ENCODE results near the gene COX6A1. TPM values are rescaled to one million over a fixed set of nuclear protein-coding genes. Genes with fewer than 3 reads are reported as not detected.

The COX6A1 gene
- total and polyA plus RNA-seq, 8 donors: 187 to 311 (median 215) TPM

- Histone ChIP-seq H3K9me3 (no peaks in the 10 kb centered on the region), H3K27me3 (peaks cover 0 to 48% of the 10 kb centered on the region in 2 donors), H3K36me3 (no peaks in the 10 kb centered on the region), H3K27ac (no peak overlapping the region), H3K4me3 (no peak overlapping the region), H3K4me1 (no peaks in the 10 kb centered on the region)
- peak in 3 of 4 donors; percentile 69 to 83 (median 80) for DNase-seq
- intact Hi-C loops (cut with DNase I): no loop called here
- peak; percentile 98 for ATAC-seq
- TF ChIP-seq CTCF (IDR thresholded peaks at IDR 0.05): no peak
These were observed 43.2 kb upstream of the COX6A1 start for GRCh38 chr12:120394483-120395367.

GRCh38 chr12:120397824-120398540 lies 39.9 kb upstream of the COX6A1 start:
- Histone ChIP-seq H3K36me3 (no peaks in the 10 kb centered on the region), H3K27ac (no peak overlapping the region), H3K4me3 (no peak overlapping the region), H3K9me3 (no peaks in the 10 kb centered on the region), H3K4me1 (no peaks in the 10 kb centered on the region), H3K27me3 (peaks cover 0 to 48% of the 10 kb centered on the region in 2 donors)
- no peak for ATAC-seq
- no peak for TF ChIP-seq CTCF (IDR thresholded peaks at IDR 0.05)
- intact Hi-C loops (cut with DNase I): no loop called here
- DNase-seq: peak in 1 of 4 donors; percentile 39

GRCh38 chr12:120399531-120399930 lies 38.4 kb upstream of the COX6A1 start:
- Histone ChIP-seq H3K36me3 (no peaks in the 10 kb centered on the region), H3K27me3 (peaks cover 0 to 41% of the 10 kb centered on the region in 2 donors), H3K4me3 (no peak overlapping the region), H3K9me3 (no peaks in the 10 kb centered on the region), H3K4me1 (no peaks in the 10 kb centered on the region), H3K27ac (no peak overlapping the region)
- DNase-seq (no peak), ATAC-seq (no peak)
- intact Hi-C loops (cut with DNase I): no loop called here
- no peak for TF ChIP-seq CTCF (IDR thresholded peaks at IDR 0.05)

GRCh38 chr12:120402217-120402616 lies 35.7 kb upstream of the COX6A1 start:
- Histone ChIP-seq H3K27me3 (peaks cover 0 to 17% of the 10 kb centered on the region in 2 donors), H3K36me3 (no peaks in the 10 kb centered on the region), H3K4me1 (no peaks in the 10 kb centered on the region), H3K9me3 (no peaks in the 10 kb centered on the region), H3K27ac (no peak overlapping the region), H3K4me3 (no peak overlapping the region)
- TF ChIP-seq CTCF (IDR thresholded peaks at IDR 0.05): no peak
- ATAC-seq (no peak), DNase-seq (peak in 1 of 4 donors; percentile 32)
- intact Hi-C loops (cut with DNase I): no loop called here

- Histone ChIP-seq H3K36me3 (no peaks in the 10 kb centered on the region), H3K9me3 (no peaks in the 10 kb centered on the region), H3K27ac (no peak overlapping the region), H3K4me3 (no peak overlapping the region), H3K27me3 (peaks cover 0 to under 1% of the 10 kb centered on the region in 2 donors), H3K4me1 (no peaks in the 10 kb centered on the region)
- no peak for TF ChIP-seq CTCF (IDR thresholded peaks at IDR 0.05)
- intact Hi-C loops (cut with DNase I): no loop called here
- ATAC-seq (no peak), DNase-seq (peak in 1 of 4 donors; percentile 29)
These were observed 34.0 kb upstream of the COX6A1 start for GRCh38 chr12:120403869-120404268.
